PC-9 (cell line): Measurements from ENCODE around the gene ACER2. TPM values are rescaled to one million over a fixed set of nuclear protein-coding genes. Genes with fewer than 3 reads are reported as not detected.

ENCODE experiments used
- BruUV-seq: library from RNA; stranded (reverse); fragments of 400-500 nt; replicated peaks from 2 replicates; lab custom pipeline; 2021; lab: Mats Ljungman, UMichigan
- CTCF ChIA-PET: fragments of 300-600 bp; sonication (Branson Sonifier 250); formaldehyde crosslinking; loops from one replicate; lab custom pipeline; 2022; ENCODE audit warnings: antibody characterized with exemption; lab: Charles Lee
- POLR2A ChIA-PET: fragments of 300-600 bp; sonication (Branson Sonifier 250); formaldehyde crosslinking; loops from one replicate; lab custom pipeline; 2022; ENCODE audit warnings: antibody characterized with exemption; ENCODE audit not compliant: unreplicated experiment; lab: Charles Lee
- DNase-seq, 2 experiments: peaks; one replicate each; pipeline versions ENCODE4 v3.0.0 to v3.0.0-alpha.2; 2015 to 2022; ENCODE audit warnings: mixed read lengths in 1 of 2
- H2AFZ ChIP-seq: fragments of 200-600 bp; sonication (generic); 2 replicates; pipeline ENCODE4 v1.8.1; 2017; ENCODE audit warnings: antibody characterized with exemption
- H3F3A ChIP-seq: fragments of 200-600 bp; sonication (generic); 2 replicates; pipeline ENCODE4 v1.8.1; 2017; ENCODE audit warnings: antibody characterized with exemption, mild to moderate bottlenecking, low read depth; ENCODE audit not compliant: insufficient read depth
- H3K27ac ChIP-seq: fragments of 200-600 bp; sonication (generic); 2 replicates; pipeline ENCODE4 v1.6.1; 2016; ENCODE audit warnings: mixed run types
- H3K27me3 ChIP-seq: fragments of 200-600 bp; sonication (generic); 2 replicates; pipeline ENCODE4 v1.6.1; 2016; ENCODE audit warnings: low read depth, mixed run types; ENCODE audit not compliant: insufficient read depth
- H3K36me3 ChIP-seq: fragments of 200-600 bp; sonication (generic); 2 replicates; pipeline ENCODE4 v1.6.1; 2016; ENCODE audit warnings: low read depth, mixed run types
- H3K4me1 ChIP-seq: fragments of 200-600 bp; sonication (generic); replicated peaks from 2 replicates; pipeline ENCODE4 v1.6.1; 2016; ENCODE audit warnings: mixed run types; ENCODE audit not compliant: insufficient read depth
- H3K4me2 ChIP-seq: fragments of 200-600 bp; sonication (generic); 2 replicates; pipeline ENCODE4 v1.6.1; 2017; ENCODE audit warnings: mixed run types
- H3K4me3 ChIP-seq: fragments of 200-600 bp; sonication (generic); 2 replicates; pipeline ENCODE4 v1.6.1; 2016; ENCODE audit warnings: mixed run types
- H3K79me2 ChIP-seq: fragments of 200-600 bp; sonication (generic); 2 replicates; pipeline ENCODE4 v1.6.1; 2017; ENCODE audit warnings: low read depth, mixed run types
- H3K9me2 ChIP-seq: fragments of 200-600 bp; sonication (generic); 2 replicates; pipeline ENCODE4 v1.8.1; 2017; ENCODE audit warnings: mild to moderate bottlenecking; ENCODE audit not compliant: insufficient read depth
- H3K9me3 ChIP-seq: fragments of 200-600 bp; sonication (generic); 2 replicates; pipeline ENCODE4 v1.8.1; 2016; ENCODE audit warnings: low read depth; ENCODE audit not compliant: insufficient read depth
- H4K20me1 ChIP-seq: fragments of 200-600 bp; sonication (generic); 2 replicates; pipeline ENCODE4 v1.8.1; 2017; ENCODE audit not compliant: insufficient read depth
- EZH2 ChIP-seq: fragments of 200-600 bp; sonication (generic); IDR thresholded peaks from 2 replicates; pipeline ENCODE4 v1.8.0; 2017; ENCODE audit warnings: antibody characterized with exemption, low read depth
- intact Hi-C: fragments of 100-400 bp; cut with micrococcal nuclease; formaldehyde crosslinking; loops from one replicate; pipeline ENCODE4 v1.10.0; 2022; ENCODE audit not compliant: unreplicated experiment
- total RNA-seq: library from RNA; stranded (reverse); gene quantifications from 2 replicates; pipeline ENCODE4 v1.2.3, GENCODE V29; 2021
- TF ChIP-seq, protein P1 (sequence below): fragments of 200-600 bp; sonication (generic); conservative IDR thresholded peaks from 2 replicates; pipeline ENCODE4 v1.6.1; 2017; ENCODE audit warnings: mixed run types, antibody characterized with exemption, mild to moderate bottlenecking, moderate library complexity

The ACER2 gene
- total RNA-seq, 1 experiment from 2014 or later: 4.3 TPM

DNA sequence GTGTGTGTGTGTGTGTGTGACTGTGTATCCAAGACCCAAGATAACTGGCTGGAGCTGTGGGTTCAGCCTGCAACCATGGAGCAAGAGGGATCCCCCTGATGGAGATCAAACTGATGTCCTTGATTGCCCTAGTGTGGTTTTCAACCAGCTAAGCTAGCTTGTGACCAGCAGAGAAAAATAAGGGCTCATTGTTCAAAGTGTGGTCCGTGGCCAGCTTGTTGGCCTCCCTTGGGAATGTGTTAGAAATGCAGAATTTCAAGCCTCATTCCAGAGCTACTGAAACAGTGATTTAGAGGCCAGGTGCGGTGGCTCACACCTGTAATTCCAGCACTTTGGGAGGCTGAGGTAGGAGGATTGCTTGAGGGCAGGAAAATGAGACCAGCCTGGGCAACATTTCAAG is 79.9 kb downstream of the ACER2 start:
- ChIA-PET POLR2A (no interaction called here), CTCF (interaction anchor here (0.6 kb wide), 1 partner anchor 9 kb away, joined by 6 read pairs; no protein-coding TSS in a partner anchor)
- no TSS peak for BruUV-seq
- Histone ChIP-seq H3K4me3 (no peak overlapping the region), H3K4me2 (no peak overlapping the region), H3K27me3 (peaks cover 24% of the 10 kb centered on the region; the same call in 1 of the 2 replicates), H3F3A (no peaks in the 10 kb centered on the region), H3K4me1 (no peaks in the 10 kb centered on the region), H3K27ac (no peak overlapping the region), H3K9me3 (no peaks in the 10 kb centered on the region), H2AFZ (no peak overlapping the region), H3K9me2 (no peaks in the 10 kb centered on the region), H4K20me1 (no peaks in the 10 kb centered on the region), H3K36me3 (no peaks in the 10 kb centered on the region), H3K79me2 (no peaks in the 10 kb centered on the region)
- TF ChIP-seq, protein P1, sequence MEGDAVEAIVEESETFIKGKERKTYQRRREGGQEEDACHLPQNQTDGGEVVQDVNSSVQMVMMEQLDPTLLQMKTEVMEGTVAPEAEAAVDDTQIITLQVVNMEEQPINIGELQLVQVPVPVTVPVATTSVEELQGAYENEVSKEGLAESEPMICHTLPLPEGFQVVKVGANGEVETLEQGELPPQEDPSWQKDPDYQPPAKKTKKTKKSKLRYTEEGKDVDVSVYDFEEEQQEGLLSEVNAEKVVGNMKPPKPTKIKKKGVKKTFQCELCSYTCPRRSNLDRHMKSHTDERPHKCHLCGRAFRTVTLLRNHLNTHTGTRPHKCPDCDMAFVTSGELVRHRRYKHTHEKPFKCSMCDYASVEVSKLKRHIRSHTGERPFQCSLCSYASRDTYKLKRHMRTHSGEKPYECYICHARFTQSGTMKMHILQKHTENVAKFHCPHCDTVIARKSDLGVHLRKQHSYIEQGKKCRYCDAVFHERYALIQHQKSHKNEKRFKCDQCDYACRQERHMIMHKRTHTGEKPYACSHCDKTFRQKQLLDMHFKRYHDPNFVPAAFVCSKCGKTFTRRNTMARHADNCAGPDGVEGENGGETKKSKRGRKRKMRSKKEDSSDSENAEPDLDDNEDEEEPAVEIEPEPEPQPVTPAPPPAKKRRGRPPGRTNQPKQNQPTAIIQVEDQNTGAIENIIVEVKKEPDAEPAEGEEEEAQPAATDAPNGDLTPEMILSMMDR: no peak
- no peak for TF ChIP-seq EZH2
- intact Hi-C loops: no loop called here
- no peak for DNase-seq

DNA sequence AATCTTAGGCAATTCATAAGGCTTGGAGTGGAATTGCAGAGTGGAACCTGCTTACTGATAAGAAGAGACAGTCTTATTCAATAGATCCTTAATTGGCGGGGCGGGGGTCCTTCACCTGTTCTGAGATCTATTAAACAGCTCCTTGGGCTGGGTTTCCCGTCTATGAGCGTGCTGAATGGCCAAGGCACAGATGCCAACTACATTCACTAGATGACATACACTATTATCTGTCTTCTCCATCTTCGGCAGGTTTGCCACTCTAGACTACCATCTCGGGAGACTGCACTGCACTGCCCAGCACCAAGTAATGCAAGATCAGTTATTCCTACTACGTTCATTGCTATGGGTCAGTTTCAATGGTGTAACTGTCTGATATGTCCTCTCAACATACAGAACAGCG is 81.5 kb downstream of the ACER2 start:
- peaks cover 16% of the 10 kb centered on the region; the same call in 1 of the 2 replicates for H3K27me3 ChIP-seq

DNA sequence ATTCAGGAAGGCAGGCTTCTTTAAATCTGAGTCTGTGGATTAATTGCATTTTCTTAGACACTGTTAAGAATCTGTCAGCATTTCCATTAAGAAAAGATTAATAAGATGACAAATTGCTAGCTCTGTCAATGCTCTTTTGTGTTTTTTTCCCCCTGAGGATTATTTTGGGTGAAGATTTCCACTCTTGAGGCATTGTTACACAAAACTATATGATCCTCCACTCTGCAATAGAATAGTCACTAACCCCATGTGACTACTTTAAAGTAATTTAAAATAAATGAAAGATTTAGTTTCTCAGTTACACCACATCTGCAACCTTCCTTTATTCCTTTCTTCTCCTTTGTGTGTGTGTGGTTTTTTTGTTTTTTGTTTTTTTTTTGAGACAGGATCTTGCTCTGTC is 82.0 kb downstream of the ACER2 start:
- H3K9me2 ChIP-seq: no peaks in the 10 kb centered on the region
- H4K20me1 ChIP-seq: no peaks in the 10 kb centered on the region
- no peaks in the 10 kb centered on the region for H3K36me3 ChIP-seq
- no peaks in the 10 kb centered on the region for H3F3A ChIP-seq
- H3K27ac ChIP-seq: no peak overlapping the region
- no peak overlapping the region for H2AFZ ChIP-seq
- TF ChIP-seq EZH2: no peak
- TF ChIP-seq, protein P1: no peak
- H3K4me2 ChIP-seq: no peak overlapping the region
- H3K79me2 ChIP-seq: no peaks in the 10 kb centered on the region
- H3K4me1 ChIP-seq: no peaks in the 10 kb centered on the region
- CTCF ChIA-PET: interaction anchor here (0.6 kb wide), 1 partner anchor 99 kb away, joined by 15 read pairs; no protein-coding TSS in a partner anchor
- no peak overlapping the region for H3K4me3 ChIP-seq
- peaks cover 20% of the 10 kb centered on the region; the same call in 1 of the 2 replicates for H3K27me3 ChIP-seq
- DNase-seq: no peak
- BruUV-seq: no TSS peak
- POLR2A ChIA-PET: no interaction called here
- no peaks in the 10 kb centered on the region for H3K9me3 ChIP-seq
- intact Hi-C loops: loop anchor here (10.0 kb wide), 1 partner anchor 434 kb away; no protein-coding TSS in a partner anchor

More for the DNA sequence above, 81.5 kb downstream of the ACER2 start:
- H3K4me2 ChIP-seq: no peak overlapping the region
- no peaks in the 10 kb centered on the region for H4K20me1 ChIP-seq
- no peak overlapping the region for H3K27ac ChIP-seq
- no peaks in the 10 kb centered on the region for H3F3A ChIP-seq
- H3K4me3 ChIP-seq: no peak overlapping the region
- H3K9me3 ChIP-seq: no peaks in the 10 kb centered on the region
- TF ChIP-seq, protein P1: no peak
- no peak for TF ChIP-seq EZH2
- no peak for DNase-seq
- intact Hi-C loops: loop anchor here (10.0 kb wide), 1 partner anchor 435 kb away; no protein-coding TSS in a partner anchor
- H3K36me3 ChIP-seq: no peaks in the 10 kb centered on the region
- ChIA-PET POLR2A (no interaction called here), CTCF (no interaction called here)
- BruUV-seq: no TSS peak
- H3K9me2 ChIP-seq: no peaks in the 10 kb centered on the region
- no peaks in the 10 kb centered on the region for H3K79me2 ChIP-seq
- no peaks in the 10 kb centered on the region for H3K4me1 ChIP-seq
- H2AFZ ChIP-seq: no peak overlapping the region
